Measurements from ENCODE around the gene SUFU. TPM values are rescaled to one million over a fixed set of nuclear protein-coding genes. Genes with fewer than 3 reads are reported as not detected.

SUFU gene
- total and polyA plus RNA-seq, 2 of the 8 experiments (the other 6 are each of a cell fraction or from before 2014, with no cell fraction given): 7.0 to 10.8 TPM

DNA sequence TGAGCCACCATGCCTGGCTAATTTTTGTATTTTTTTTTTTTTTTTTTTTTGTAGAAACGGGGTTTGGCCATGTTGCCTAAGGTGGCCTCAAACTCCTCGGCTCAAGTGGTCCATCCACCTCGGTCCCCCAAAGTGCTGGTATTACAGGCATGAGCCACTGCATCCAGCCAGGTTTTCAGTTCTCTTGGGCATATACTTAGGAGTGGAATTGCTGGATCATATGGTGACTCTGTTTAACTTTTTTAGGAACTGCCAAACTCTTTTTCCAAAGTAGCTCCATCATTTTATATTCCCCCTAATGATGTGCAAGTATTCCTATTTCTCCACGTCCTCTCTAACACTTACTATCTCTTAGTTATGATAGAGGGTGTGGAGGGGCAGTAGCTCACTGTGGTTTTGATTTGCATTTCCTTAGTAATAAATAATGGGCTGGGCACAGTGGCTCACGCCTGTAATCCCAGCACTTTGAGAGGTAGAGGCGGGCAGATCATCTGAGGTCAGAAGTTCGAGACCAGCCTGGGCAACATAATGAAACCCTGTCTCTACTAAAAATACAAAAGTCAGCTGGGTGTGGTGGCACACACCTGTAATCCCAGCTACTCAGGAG, 41.6 kb downstream of the SUFU start:
- no peaks in the 10 kb centered on the region for H3K23me2 ChIP-seq (ENCODE audit: low read depth, low read length)
- no peak overlapping the region for H3K4ac ChIP-seq (replicated peaks; ENCODE audit: insufficient read length, low read depth, low read length)
- H3K79me2 ChIP-seq (ENCODE audit: control insufficient read depth in 1 of 2, insufficient read depth in 2 of 2, low read length in 2 of 2): no peaks in the 10 kb centered on the region
- no peak overlapping the region for H3K27ac ChIP-seq (ENCODE audit: low read depth, low read length)
- no peak overlapping the region for H3K18ac ChIP-seq (ENCODE audit: extremely low read depth, low read length)
- no peak overlapping the region for H2BK15ac ChIP-seq (ENCODE audit: low read length)
- no peak overlapping the region for H3K23ac ChIP-seq (ENCODE audit: insufficient read length)
- peaks cover 0 to 4% of the 10 kb centered on the region in 2 experiments for H4K20me1 ChIP-seq (replicated peaks in 1 of 2; ENCODE audit: control insufficient read depth in 1 of 2, insufficient read depth in 2 of 2, low read length in 2 of 2)
- no peak overlapping the region for H3K56ac ChIP-seq (replicated peaks; ENCODE audit: insufficient read length, low read depth, low read length)
- FAIRE-seq (no peak), DNase-seq (ENCODE audit: low read depth in 1 of 2, low spot score in 2 of 2) (no peak)
- no peak overlapping the region for H2BK12ac ChIP-seq (ENCODE audit: low read depth, low read length)
- no peak overlapping the region for H2BK5ac ChIP-seq (ENCODE audit: low read depth, low read length)
- POLR2A ChIA-PET (ENCODE audit: partially characterized antibody): no interaction called here
- H3K27me3 ChIP-seq (replicated peaks in 1 of 4; ENCODE audit: control insufficient read depth in 3 of 4, extremely low read depth in 1 of 4, insufficient read depth in 3 of 4, low read length in 3 of 4): no peaks in the 10 kb centered on the region
- H3K4me3 ChIP-seq (ENCODE audit: extremely low read depth in 1 of 4, insufficient read depth in 2 of 4, low read depth in 3 of 4, low read length in 4 of 4): no peak overlapping the region
- H3K9me3 ChIP-seq (ENCODE audit: insufficient read depth in 2 of 2, low read depth in 1 of 2, low read length in 1 of 2): no peaks in the 10 kb centered on the region
- H3K14ac ChIP-seq (ENCODE audit: insufficient read length): no peak overlapping the region
- 93% methylated on average over 7 of the region's 7 CpGs; no CpG with 5 or more reads in 1 of the 2 experiments for WGBS, 2 experiments (ENCODE audit: extremely low coverage in 1 of 2, insufficient coverage in 1 of 2, insufficient read length in 1 of 2, insufficient replicate concordance in 2 of 2, low coverage in 1 of 2, low lambda C conversion rate in 2 of 2, missing lambda C conversion rate in 1 of 2)
- H2AK5ac ChIP-seq (ENCODE audit: low read depth, low read length): no peak overlapping the region
- no peaks in the 10 kb centered on the region; a peak in 1 of 8 replicates for H3K36me3 ChIP-seq (ENCODE audit: control insufficient read depth in 2 of 4, insufficient read depth in 4 of 4, low read length in 3 of 4)
- no peak overlapping the region for H4K5ac ChIP-seq (ENCODE audit: insufficient read length, low read depth, low read length)
- H3K79me1 ChIP-seq (ENCODE audit: low read depth, low read length): no peaks in the 10 kb centered on the region
- H4K8ac ChIP-seq (ENCODE audit: extremely low read depth, insufficient read depth, low read length): no peak overlapping the region
- no peak overlapping the region for H3K9ac ChIP-seq (replicated peaks in 1 of 4; ENCODE audit: extremely low read depth in 1 of 4, low read depth in 3 of 4, low read length in 3 of 4)
- no peak overlapping the region for H2AFZ ChIP-seq (ENCODE audit: low read length)
- no peak overlapping the region for H2BK120ac ChIP-seq (replicated peaks; ENCODE audit: low read depth, low read length)
- no peaks in the 10 kb centered on the region for H3K4me1 ChIP-seq (replicated peaks in 1 of 4; ENCODE audit: control insufficient read depth in 3 of 4, insufficient read depth in 4 of 4, low read length in 3 of 4)
- no peak overlapping the region for H4K91ac ChIP-seq (replicated peaks; ENCODE audit: insufficient read length, low read length)
- no peak overlapping the region for H2BK20ac ChIP-seq (ENCODE audit: low read length)
- H3K4me2 ChIP-seq (ENCODE audit: insufficient read depth in 1 of 2, low read depth in 2 of 2, low read length in 2 of 2): no peak overlapping the region
- CTCF ChIA-PET (ENCODE audit: partially characterized antibody): interaction anchor here (0.8 to 0.9 kb wide), 2 partner anchors 10 to 316 kb away, joined by 3 read pairs; no protein-coding TSS in a partner anchor
- TF ChIP-seq CEBPB (IDR thresholded peaks at IDR 0.05; ENCODE audit: low read depth, low read length) (no peak), SAP30 (IDR thresholded peaks at IDR 0.05; ENCODE audit: insufficient read depth, insufficient replicate concordance, low read length) (no peak), JUND (IDR thresholded peaks at IDR 0.05; ENCODE audit: low read length) (no peak), TBP (IDR thresholded peaks at IDR 0.05; ENCODE audit: low read depth, low read length) (no peak), KDM4A (IDR thresholded peaks at IDR 0.05; ENCODE audit: low read depth, low read length, severe bottlenecking) (no peak), CHD1 (IDR thresholded peaks at IDR 0.05; ENCODE audit: low read depth, low read length) (no peak), GTF2F1 (IDR thresholded peaks at IDR 0.05; ENCODE audit: borderline replicate concordance, low read depth, low read length) (no peak), SP1 (IDR thresholded peaks at IDR 0.05; ENCODE audit: low read depth, low read length) (no peak), CHD2 (IDR thresholded peaks at IDR 0.05; ENCODE audit: low read length) (no peak), RNF2 (IDR thresholded peaks at IDR 0.05; ENCODE audit: borderline replicate concordance, low read depth, low read length, missing control alignments, poor library complexity, severe bottlenecking) (no peak), BRCA1 (IDR thresholded peaks at IDR 0.05; ENCODE audit: low read depth, low read length) (no peak), CREB1 (IDR thresholded peaks at IDR 0.05) (no peak)
- TF ChIP-seq, protein P1, sequence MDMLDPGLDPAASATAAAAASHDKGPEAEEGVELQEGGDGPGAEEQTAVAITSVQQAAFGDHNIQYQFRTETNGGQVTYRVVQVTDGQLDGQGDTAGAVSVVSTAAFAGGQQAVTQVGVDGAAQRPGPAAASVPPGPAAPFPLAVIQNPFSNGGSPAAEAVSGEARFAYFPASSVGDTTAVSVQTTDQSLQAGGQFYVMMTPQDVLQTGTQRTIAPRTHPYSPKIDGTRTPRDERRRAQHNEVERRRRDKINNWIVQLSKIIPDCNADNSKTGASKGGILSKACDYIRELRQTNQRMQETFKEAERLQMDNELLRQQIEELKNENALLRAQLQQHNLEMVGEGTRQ (IDR thresholded peaks at IDR 0.05; ENCODE audit: low read length): no peak

Data from H1 (cell line).